ENCODE data around the gene PABPC1L. TPM values are rescaled to one million over a fixed set of nuclear protein-coding genes. Genes with fewer than 3 reads are reported as not detected.
A peak's percentile ranks its signal among the peaks of the same experiment; 100 is the strongest.

The PABPC1L gene
- total and polyA plus RNA-seq, 2 of the 13 experiments (the other 11 are each of a cell fraction or from before 2014, with no cell fraction given) = 30.8 to 252 TPM

- TF ChIP-seq HOXA7 (CRISPR knock-in tag; IDR thresholded peaks at IDR 0.05) (no peak), TEF (CRISPR knock-in tag; IDR thresholded peaks at IDR 0.05) (peak; percentile 100), ZNF660 (CRISPR knock-in tag; IDR thresholded peaks at IDR 0.05; ENCODE audit: borderline replicate concordance, low read depth) (no peak), PATZ1 (CRISPR knock-in tag; IDR thresholded peaks at IDR 0.05) (no peak), NFKBIZ (CRISPR knock-in tag; IDR thresholded peaks at IDR 0.05) (peak; percentile 46; the same call in 1 of the 2 replicates), HOXD1 (CRISPR knock-in tag; IDR thresholded peaks at IDR 0.05) (no peak), GLI4 (CRISPR knock-in tag; IDR thresholded peaks at IDR 0.05; ENCODE audit: borderline replicate concordance) (no peak), ZNF816 (CRISPR knock-in tag; IDR thresholded peaks at IDR 0.05; ENCODE audit: borderline replicate concordance) (no peak), TCF12 (IDR thresholded peaks at IDR 0.05) (no peak), TCF12 (CRISPR knock-in tag; IDR thresholded peaks at IDR 0.05) (no peak), POLR2AphosphoS2 (IDR thresholded peaks at IDR 0.05; ENCODE audit: low read depth, low read length) (no peak), SNRNP70 (IDR thresholded peaks at IDR 0.05; ENCODE audit: low read depth, low read length) (no peak), ZNF562 (CRISPR knock-in tag; IDR thresholded peaks at IDR 0.05; ENCODE audit: borderline replicate concordance) (no peak), ARID2 (CRISPR knock-in tag; IDR thresholded peaks at IDR 0.05; ENCODE audit: borderline replicate concordance) (no peak), ZNF556 (CRISPR knock-in tag; IDR thresholded peaks at IDR 0.05; ENCODE audit: borderline replicate concordance) (no peak), HDAC2 (CRISPR knock-in tag; IDR thresholded peaks at IDR 0.05) (peak; percentile 49; the same call in 1 of the 2 replicates), GMEB1 (CRISPR knock-in tag; IDR thresholded peaks at IDR 0.05; ENCODE audit: borderline replicate concordance) (no peak), POGK (CRISPR knock-in tag; conservative IDR thresholded peaks at IDR 0.05) (no peak), ZNF121 (CRISPR knock-in tag; IDR thresholded peaks at IDR 0.05) (no peak), DRAP1 (CRISPR knock-in tag; IDR thresholded peaks at IDR 0.05) (no peak; the same call in 1 of the 2 replicates), GTF3A (CRISPR knock-in tag; conservative IDR thresholded peaks at IDR 0.05) (no peak)
Measured at GRCh38 chr20:44896583-44896982, 13.3 kb upstream of the PABPC1L start (continued).

All from HepG2 (cell line).